HG02852 (cell line): Measurements from ENCODE around the gene DEFB125.

ENCODE experiments used
- ATAC-seq: cut with Tn5 transposase; IDR thresholded peaks from one replicate; pipeline ENCODE4 v1.9.1; 2021; ENCODE audit warnings: mild to moderate bottlenecking, moderate library complexity; ENCODE audit not compliant: unreplicated experiment

Gene DEFB125

DNA sequence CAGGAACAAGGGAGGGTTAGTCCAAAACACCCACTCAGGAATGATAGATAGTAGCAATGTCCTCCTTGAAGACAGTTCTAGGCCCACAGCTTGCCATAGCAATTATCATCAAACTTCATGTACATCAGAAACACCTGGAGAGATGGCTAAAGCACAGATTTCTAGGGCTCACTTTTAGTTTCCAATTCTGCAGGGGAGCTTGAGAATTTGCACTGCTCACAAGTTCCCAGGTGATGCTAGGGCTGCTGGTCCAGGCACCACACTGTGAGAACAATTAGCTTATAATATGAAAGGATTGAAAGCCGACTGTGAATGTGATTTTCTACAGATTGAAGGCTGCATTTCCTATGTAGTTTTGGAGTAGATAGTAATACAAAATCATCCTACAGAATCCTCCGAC, 58.4 kb downstream of the DEFB125 start:
- ATAC-seq = no peak
